Fibroblast of skin of left quadriceps (primary cell): Measurements from ENCODE around the gene DCLK2.

ENCODE experiments used
- DNase-seq, 2 experiments: peaks; one replicate each; pipeline ENCODE4 v3.0.0-alpha.2; 2013; ENCODE audit warnings: low read depth in 2 of 2

The DCLK2 gene

DNA sequence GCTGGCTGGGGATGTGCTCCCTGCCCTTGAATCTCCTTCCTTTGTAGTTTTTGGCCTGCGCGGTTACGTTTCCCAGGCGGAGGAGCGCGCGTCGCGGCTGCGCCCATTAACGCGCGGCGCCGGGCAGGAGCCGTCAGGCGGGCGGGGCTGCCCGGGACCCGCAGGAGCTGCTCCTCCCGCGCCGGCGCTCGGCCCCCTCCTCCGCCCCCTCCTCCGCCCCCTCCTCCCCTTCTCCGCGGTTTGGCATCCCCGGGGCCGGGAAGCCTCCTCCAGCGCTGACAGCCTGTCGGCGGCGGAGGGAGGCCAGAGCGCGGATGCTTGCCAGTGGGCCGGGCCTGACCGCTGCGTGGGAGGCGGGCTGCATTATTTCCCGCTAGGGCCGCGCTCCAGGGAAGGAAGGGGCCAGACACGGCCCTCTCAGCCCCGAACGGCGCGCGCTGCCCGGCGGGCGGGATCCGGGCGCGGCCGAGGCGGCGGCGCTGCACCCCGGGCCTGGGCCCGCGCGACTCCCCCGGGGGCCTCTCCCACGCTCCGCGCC lies at the start of gene DCLK2:
TSS of gene DCLK2 (plus strand) at position 405 of the 538 bp plus-strand sequence. CDS start 583 bp downstream, outside the sequence.
- DNase-seq: peak; percentile 77

DNA sequence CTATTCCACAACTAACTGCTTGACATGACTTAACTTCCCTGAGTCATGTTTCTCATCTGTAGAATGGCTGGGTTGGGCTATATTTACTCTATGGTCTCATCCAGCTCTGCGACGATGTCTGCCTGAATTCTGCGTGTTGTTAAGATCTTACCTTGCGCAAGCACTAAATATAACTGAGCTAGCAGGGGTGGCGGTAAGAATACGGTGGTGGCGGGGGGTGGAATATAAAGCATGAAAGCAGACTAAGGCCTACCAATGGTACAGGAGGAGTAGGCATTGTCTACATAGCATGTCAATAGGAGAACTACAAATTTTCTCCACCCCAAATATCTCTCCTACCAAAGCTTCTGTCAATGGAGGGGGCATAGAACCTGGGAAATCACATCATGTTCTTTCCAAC lies 45.7 kb upstream of the DCLK2 start:
- DNase-seq: no peak

DNA sequence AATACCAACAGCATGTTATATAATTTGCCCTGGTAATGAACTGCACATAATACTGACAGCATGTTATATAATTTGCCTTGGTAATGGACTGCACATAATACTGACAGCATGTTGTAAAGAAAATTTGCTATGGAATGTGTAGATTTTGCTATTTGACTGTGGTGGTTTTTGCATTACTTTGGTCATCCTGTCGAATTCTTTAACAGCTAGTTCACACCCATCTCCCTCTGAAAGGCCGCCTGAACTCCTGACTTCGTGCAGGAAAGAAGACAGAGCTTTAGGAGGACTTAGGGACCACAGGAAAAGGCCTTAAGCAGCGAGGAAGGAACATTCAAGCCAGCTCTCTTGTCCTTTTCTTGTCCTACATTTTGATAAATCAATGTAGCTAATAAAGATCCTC lies 45.2 kb upstream of the DCLK2 start:
- DNase-seq: peak; percentile 30 to 36

DNA sequence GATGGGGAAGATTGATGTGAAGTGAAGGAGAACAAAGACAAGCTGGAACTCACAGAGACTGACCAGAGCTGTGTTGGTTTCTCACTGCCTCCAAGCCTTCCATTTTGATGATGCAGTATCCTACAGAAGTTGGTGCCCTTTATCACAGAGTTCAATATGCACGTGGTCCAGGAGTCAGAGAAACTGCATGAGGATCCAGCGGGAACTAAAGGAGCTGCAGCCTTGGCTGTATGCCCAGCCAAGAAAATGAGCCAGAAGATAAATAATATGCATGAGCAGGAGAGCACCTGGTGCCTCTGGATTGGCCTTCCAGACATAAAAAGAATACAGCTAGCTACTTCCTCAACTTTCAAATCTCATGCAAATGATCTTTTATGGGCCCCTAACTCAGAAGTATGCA lies 44.3 kb upstream of the DCLK2 start:
- peak in 1 of 2 experiments; percentile 30 for DNase-seq

DNA sequence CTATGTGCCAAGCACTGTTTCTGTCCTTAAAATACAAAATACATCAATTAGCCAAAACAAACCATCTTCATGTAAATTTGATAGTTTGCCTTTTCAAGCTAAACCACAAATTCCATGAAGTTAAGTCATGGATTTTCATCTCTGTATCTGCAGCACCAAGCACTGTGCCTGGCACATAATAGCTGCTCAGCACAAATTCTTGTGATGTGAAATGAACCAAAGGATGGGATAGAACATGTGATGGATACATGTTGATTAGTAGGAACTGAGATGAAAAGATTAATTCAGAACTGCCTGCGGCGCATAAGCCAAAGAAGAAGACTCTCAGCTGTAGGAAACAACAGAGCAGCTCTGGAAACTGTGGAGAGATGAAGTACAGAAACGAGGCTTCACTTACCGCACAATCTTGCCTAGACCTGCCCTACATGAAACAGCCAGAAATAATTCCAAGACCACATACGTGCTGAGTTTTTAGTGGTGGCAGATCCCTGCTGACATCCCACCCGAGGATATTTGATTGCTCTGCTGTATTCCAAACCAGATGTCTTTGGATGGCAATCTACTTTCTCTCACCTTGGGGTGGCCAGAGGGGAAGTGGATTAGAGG lies 40.9 kb upstream of the DCLK2 start:
- DNase-seq: no peak

DNA sequence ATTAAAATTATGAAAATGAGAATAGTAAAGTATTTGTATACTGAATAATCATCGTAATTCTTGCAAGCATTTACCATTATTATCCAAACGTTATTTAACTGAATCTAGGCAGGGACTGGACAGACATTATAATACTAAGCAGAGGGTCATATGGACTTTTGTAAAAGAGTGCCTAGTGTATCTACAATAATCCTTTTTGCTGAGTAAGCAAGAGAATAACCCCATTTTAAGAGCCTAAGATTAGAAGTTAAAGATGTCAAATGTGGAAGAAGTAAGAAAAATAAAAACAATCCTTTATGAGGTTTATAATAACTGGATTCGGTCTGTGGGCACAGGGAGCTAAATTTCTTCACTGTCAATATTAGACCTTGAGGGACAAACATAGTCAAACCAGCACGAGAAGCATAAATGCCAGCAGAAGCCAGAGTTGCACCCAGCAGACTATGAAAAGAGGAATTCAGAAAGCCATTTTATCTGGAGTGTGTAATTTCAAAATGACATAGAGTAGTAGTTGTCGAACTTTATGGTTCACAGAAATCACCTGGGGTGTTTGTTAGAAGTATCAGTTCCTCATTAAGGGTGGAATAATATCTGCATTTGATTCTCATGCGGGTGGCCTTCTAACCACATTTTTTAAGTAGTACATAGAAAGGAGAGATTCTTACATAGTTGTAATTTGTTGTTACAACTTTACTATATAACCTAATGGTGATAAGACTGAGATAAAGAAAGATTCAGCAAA lies 39.7 kb upstream of the DCLK2 start:
- no peak for DNase-seq

DNA sequence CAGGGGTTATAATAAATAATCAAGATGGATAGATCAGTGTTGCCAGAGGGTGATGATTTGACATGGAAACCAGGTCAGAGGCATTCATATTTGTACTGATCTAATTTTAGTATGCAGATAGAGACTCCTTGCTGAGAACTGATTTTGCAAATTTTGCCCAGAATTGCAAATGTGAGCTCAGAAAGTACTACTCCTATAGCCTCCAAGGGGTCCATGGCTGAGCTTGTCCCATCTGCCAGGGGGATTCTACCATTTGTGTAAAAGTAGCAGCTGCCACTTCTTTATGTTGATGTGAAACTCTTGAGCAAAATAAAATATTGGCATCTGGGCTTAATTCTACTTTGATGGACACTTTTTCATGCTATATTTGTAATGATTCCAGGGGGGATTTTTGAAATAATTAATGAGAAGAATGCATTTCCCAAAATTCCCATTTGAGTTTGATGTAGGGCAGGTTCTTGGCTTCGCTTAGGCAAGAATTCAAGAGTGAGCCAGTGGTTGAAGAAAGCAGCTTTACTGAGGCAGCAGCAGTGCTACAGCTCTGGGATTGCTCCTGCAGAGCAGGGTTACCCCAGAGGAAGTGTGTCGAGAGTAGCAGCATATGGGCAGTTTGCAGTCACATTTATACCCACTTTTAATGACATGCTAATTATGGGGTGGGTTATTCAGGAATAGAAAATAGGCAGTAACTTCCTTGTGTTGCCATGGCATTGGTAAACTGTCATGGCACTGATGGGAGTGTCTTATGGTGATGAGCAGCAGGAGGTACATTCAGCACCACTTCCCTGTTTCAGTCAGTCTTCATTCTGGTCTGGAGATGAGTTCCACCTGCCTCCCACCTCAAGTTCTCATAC lies 38.7 kb upstream of the DCLK2 start:
- no peak for DNase-seq

DNA sequence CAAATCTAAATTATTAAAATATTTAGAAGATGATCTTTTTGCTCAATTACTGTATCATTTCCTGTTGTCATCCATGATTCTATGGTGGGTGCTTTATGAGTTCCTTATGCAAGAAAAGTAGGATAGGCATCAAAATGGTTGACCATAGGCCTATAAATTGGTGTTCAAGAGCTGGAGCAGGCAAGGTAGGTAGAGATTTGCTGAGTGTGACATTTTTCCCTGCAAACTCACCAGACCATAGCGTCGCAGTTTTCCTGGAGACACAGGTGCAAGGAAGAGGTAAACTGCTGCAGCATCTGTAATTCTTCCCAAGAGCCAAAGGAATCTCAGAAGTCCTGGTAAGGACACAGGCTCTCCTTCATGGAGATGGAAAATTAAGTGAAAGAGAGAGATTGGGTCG lies 33.7 kb upstream of the DCLK2 start:
- DNase-seq: no peak

DNA sequence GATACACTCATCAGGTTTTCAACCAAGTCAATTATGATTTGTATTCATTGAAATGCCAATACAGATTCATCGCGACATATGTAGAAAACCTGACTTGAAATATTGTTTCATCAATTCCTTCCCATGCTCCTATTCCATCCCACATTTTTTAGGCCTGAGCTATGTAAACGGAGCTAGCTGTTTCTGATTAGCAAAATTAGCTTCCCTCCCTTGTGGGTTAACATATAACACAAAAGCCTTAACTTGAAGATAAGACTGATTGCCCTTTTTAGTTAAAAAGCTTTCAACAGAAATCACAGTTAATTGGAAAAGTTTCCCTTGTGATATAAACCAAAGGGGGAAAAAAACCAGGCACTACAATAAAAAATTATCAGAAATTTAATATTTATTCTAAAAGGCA lies 32.8 kb upstream of the DCLK2 start:
- peak; percentile 35 to 40 for DNase-seq

DNA sequence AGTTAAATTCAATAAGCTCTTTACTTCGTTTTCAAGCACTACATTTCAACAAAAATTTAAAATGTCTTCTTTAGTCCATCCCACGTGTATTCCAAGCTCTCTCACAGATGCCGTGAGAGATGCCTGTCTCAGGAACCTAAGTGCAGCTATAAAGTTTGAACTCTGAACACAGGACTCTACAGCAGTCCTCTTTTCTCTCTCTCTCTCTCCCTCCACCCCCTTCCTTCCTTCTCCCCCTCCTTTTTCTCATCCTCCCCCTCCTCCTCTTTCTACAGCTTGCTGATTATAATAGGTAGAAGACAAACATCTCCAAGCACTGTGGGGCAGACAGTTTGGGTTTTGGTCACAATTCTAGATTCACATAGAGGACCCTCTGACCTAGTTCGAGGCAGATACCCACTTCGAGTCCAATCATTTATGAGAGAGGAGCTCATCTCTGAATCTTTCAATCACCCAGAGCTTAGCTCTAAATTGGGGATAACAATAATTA lies 31.5 kb upstream of the DCLK2 start:
- no peak for DNase-seq

DNA sequence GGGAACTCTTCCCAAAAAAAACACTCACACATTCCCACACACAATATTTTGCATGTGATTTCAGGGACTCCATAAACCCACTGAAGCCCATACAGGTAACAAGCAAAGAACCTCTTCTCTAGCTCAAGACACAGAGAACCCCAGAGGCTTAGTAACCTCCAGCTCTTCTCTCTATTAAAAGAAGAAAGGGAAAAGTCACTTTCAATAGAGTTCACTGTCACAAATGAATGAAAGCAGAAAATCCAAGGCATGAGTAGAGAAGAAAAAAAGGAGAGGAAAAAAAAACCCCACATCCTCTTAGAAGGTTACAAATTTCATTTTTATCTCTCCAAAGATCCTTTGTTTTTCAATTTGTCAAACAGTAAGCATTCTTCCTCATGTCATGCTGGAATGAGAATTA lies 30.7 kb upstream of the DCLK2 start:
- DNase-seq: no peak

DNA sequence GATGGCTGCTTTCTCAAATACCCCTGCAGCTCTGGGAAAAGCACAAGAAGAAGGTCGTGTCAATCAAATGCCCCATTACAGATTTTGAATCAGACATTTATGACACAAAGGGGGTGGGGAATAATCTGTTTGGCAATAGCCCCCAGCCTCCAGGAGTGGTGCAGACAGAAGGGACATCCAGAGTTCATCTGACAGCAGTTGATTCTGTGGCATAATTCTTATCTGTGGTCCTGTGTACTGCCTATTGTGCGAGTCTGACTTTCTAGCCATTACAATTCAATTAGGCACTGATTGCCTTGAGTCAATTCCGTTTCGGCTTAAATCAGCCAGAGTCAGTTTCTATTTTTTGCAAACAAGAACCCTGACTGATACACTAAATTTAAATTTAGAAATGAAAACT lies 28.6 kb upstream of the DCLK2 start:
- DNase-seq: no peak

DNA sequence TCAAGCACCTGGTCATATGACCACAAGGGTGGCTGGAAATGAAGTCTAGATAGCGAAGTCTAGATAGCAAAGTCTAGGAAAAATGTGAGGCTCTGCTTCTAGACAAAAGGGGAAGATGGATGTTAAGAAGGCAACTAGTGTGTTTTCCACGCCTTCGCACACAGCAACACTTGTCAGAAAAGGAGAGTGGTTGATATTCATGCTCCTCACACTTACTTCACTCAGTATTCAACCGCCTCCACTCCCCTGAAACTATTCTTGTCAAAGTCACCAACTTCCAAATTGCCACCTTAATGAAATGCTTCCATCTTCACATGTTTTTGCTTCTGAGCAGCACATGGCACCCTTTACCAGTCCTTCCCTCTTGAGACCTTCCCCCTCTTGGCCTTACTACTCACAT lies 27.7 kb upstream of the DCLK2 start:
- no peak for DNase-seq

DNA sequence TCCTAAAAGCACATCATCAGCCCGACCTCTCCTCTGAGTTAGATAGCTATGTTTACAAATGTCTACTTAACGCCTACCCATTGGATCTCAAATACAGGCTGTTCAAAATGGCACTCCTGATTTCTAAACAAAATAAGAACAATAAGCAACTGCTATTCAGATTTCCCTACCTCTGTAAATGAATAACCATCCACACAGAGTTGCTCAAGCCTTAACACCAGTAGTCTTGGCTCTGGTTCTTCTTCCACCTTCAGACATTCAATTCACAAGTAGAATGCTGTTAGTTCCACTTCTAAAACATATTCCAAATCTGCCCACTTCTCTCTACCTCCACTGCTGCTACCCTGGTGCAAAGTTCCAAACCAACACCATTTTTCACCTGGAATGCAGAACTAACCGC lies 27.1 kb upstream of the DCLK2 start:
- DNase-seq: no peak

DNA sequence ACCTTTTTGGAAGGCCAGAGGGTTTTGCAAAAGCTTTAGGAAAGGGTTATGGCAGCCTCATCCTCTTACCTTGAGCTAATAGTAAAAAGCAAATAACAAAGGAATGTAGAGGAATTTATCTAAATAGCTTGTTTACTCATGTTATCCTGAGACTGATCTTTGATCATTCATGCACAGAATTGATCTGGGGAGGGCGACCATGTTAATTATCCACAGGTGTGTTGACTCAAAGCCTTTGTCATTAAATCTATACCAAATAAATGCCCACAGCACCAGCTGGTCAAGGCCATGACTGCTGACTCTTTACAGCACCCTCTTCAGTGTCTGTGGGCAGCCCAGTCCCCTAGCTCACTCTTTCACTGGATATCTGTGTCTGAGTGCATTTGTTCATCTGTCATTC lies 22.8 kb upstream of the DCLK2 start:
- DNase-seq: no peak

DNA sequence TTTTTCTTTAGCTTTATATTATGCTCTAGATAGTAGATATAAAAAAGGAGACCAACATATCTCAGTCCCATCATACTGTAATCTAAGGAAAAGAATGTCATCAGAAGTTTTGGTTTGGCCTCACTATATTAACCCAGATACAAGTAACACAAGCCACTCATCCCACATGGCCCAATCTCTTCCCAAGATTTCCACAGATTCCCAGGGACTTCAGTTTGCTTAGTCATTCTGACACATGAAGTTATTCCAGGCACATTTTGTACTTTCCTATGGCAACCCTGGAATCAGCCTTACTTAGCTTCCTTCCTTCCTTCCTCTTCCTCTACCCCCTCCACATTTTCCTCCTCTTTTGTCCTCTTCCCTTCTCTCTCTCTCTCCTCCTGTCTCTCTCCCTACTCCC lies 21.7 kb upstream of the DCLK2 start:
- DNase-seq: no peak

DNA sequence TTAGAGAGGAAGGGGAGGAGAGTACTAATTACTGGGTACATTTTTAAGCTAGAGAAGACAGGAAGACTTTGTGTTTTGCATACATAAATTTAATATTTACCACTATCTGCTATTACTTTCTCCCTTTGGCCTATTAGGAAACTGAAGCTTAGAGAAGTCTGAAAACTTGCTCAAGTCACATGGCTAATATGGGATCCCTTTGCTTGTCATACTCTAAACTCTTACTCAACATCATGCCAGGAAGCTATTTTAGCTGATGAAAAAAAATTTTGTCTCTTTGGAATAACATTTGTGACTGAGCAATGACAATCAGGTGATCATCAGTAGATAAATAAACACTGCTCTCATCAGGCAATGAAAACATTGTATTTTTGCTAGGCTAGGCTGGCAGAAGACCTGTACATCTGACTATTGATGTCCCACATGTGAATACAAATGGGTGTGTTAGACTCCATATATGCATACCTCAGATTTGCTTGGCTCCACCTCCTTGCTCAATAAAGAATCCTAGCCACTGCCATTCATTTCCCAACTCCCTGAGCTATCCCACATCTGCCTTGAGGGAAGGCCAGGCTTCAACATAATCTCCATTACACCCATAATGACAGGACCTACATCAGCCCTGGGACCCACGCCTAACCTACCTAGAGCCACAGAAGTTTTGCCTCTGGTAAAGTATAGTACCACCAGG lies 17.0 kb upstream of the DCLK2 start:
- DNase-seq: no peak

DNA sequence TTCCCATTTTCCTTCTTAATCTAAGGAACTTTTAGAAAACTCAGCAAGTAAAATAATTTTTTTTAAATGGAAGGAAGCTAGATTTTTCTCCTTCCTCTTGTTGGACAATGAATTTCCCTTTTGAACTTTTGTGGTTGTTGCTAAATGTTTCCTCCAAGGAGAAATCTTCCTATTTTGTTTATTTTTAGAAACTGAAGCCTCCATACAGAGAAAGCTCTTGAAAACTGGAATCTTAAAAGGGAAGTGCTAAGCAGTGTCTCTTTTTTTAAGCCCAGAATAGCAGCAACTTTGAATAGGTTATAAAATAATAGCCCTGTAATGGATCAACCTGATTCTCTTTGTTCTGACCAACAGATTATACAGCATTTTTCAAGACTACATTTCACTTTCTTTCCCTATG lies 15.1 kb upstream of the DCLK2 start:
- no peak for DNase-seq

DNA sequence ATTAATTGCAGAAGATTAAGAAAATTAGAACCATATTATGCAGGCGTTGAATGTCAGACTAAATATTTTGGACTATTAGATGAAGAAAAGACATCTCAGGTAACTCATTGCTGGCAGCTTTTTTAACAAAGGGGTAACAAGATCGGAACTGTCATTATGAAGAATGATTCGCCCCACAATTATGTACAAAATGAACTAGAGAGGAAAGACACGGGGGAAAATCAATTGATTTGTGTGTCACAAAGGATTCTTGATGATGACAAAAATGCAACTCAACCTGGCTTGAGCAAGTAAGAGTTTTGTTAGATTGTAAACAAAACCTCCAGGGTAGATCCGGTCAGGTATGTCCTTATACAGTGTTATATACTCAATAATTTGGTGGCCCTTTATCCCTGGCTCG lies 12.5 kb upstream of the DCLK2 start:
- DNase-seq: no peak

DNA sequence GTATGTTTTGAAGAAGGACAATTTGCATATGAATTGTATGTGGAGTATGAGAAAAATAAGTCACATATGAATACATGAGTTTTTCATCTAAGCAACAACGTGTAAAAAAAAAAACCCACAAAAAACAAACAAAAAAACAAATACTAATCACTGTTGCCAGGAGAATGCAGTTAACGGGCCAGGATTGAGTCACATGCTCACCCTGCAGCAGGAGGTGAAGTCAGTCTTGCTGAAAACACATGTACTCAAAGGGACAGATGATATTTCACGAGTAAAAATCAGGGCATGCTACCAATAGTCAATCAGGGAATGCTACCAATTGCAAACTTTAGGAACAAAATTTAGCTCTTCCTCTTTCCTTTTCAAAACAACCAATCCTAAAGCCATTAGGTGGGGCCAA lies 10.4 kb upstream of the DCLK2 start:
- DNase-seq: no peak

DNA sequence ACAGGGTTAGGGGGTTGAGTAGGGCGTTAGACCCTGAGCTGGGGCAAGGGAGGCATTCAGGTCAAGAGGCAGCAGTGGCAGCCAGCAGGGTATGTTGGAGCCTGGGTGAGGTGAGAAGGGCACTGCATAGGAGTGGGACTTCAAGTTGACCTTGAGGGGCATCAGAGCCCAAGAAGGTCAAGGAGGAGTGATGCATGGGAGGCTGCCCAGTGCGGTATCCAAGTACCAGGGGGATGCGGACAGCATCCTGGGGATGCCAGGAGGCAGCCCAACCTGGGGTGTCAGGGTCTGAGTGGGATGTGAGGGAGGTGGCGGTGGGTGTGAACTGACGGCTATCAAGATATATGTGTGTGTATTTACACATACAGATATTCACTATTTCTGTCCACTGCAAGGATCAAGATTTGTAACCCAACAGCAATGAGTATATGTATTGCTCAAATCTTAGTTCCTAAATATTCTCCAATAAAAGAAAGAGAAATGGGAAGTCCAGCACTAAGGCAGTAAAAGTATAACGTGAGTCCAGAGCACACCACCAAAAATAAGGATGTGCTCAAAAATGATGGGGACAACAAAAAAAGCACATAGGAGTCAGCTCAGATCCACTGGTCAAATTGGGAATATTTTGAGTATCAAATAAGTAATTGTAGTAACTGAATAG lies 9.8 kb upstream of the DCLK2 start:
- DNase-seq: no peak
